Measurements from ENCODE around the gene HCRTR1.

HCRTR1 gene

GRCh38 chr1:31645274-31645568 lies 27.7 kb downstream of the HCRTR1 start:
- Histone ChIP-seq H3K36me3 (ENCODE audit: control insufficient read depth in 2 of 2, insufficient read depth in 1 of 2, low read length in 2 of 2) (peaks cover 0 to 11% of the 10 kb centered on the region in 2 experiments; a peak in 1 of 3 replicates), H3K27ac (ENCODE audit: extremely low read depth, low read depth, low read length) (peak overlapping the region; percentile 74), H3K9me3 (ENCODE audit: control insufficient read depth, insufficient read depth, low read depth, low read length) (no peaks in the 10 kb centered on the region), H3K4me3 (ENCODE audit: low read depth, low read length) (peak overlapping the region; percentile 76), H3K4me1 (ENCODE audit: control insufficient read depth, insufficient read depth, low read length) (peaks cover 3% of the 10 kb centered on the region; the same call in 1 of the 2 replicates)
- CTCF ChIA-PET: interaction anchor here (0.6 to 1.8 kb wide), 6 partner anchors 12 to 319 kb away, joined by 3 to 6 read pairs (median 4); no protein-coding TSS in a partner anchor
- no peak for TF ChIP-seq ZFP41 (tag by site-specific recombination; IDR thresholded peaks at IDR 0.05; ENCODE audit: borderline replicate concordance)
- TF ChIP-seq ZBTB6 (tag by site-specific recombination; IDR thresholded peaks at IDR 0.05): peak; percentile 37; the same call in 1 of the 2 replicates
- 0 out of 2 replicates have a peak, but pooled peaks have one; percentile 2 for TF ChIP-seq ZNF558 (tag by site-specific recombination; IDR thresholded peaks at IDR 0.05)
- POLR2A ChIA-PET: interaction anchor here (0.5 to 1.9 kb wide), 17 partner anchors 11 to 620 kb away, joined by 3 to 9 read pairs (median 4); partner anchors contain the start of genes COL16A1, KPNA6, SNRNP40 and ZCCHC17

DNA sequence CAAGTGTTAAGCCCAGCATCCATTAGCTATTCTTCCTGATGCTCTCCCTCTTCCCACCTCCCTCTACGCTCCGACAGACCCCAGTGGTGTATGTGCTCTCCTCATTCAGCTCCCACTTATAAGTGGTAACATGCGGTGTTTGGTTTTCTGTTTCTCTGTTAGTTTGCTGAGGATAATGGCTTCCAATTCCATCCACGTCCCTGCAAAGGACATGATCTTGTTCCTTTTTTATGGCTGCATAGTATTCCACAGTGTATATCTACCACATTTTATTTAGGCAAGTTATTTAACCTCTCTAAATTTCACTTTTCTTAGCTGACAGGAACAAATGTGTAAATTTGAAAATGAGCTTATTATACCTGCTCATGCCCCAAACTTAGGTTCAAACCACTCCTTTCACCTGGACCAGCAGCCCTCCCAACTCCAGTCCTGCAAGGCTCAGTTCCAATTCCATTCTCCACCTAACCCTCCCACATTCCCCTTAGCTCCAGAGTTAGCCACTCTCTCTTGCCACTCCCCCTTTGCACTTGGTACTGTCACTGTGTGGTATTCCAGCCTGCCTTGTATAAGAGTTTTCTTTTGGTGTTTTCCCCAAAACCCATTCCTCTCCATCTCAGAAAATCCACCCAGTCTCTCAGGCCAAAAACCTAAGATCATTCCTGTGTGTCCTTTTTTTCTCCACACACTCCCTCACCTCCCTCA lies 28.9 kb downstream of the HCRTR1 start:
- Histone ChIP-seq H3K4me3 (ENCODE audit: low read depth, low read length) (no peak overlapping the region), H3K27ac (ENCODE audit: extremely low read depth, low read depth, low read length) (no peak overlapping the region), H3K4me1 (ENCODE audit: control insufficient read depth, insufficient read depth, low read length) (no peaks in the 10 kb centered on the region), H3K9me3 (ENCODE audit: control insufficient read depth, insufficient read depth, low read depth, low read length) (no peaks in the 10 kb centered on the region), H3K36me3 (ENCODE audit: control insufficient read depth in 2 of 2, insufficient read depth in 1 of 2, low read length in 2 of 2) (peaks cover 0 to 10% of the 10 kb centered on the region in 2 experiments; a peak in 1 of 3 replicates)
- POLR2A ChIA-PET: no interaction called here
- TF ChIP-seq SP7 (tag by site-specific recombination; IDR thresholded peaks at IDR 0.05) (0 out of 2 replicates have a peak, but pooled peaks have one; percentile 13), ZNF555 (tag by site-specific recombination; conservative IDR thresholded peaks at IDR 0.05) (no peak), ZNF426 (tag by site-specific recombination; IDR thresholded peaks at IDR 0.05) (no peak), ZNF514 (tag by site-specific recombination; IDR thresholded peaks at IDR 0.05) (no peak), SCRT1 (tag by site-specific recombination; IDR thresholded peaks at IDR 0.05; ENCODE audit: borderline replicate concordance) (no peak), ZNF580 (tag by site-specific recombination; IDR thresholded peaks at IDR 0.05) (peak; percentile 83), ZNF146 (tag by site-specific recombination; IDR thresholded peaks at IDR 0.05) (peak; percentile 100), ZNF26 (tag by site-specific recombination; IDR thresholded peaks at IDR 0.05) (no peak)
- TF ChIP-seq, protein P1, sequence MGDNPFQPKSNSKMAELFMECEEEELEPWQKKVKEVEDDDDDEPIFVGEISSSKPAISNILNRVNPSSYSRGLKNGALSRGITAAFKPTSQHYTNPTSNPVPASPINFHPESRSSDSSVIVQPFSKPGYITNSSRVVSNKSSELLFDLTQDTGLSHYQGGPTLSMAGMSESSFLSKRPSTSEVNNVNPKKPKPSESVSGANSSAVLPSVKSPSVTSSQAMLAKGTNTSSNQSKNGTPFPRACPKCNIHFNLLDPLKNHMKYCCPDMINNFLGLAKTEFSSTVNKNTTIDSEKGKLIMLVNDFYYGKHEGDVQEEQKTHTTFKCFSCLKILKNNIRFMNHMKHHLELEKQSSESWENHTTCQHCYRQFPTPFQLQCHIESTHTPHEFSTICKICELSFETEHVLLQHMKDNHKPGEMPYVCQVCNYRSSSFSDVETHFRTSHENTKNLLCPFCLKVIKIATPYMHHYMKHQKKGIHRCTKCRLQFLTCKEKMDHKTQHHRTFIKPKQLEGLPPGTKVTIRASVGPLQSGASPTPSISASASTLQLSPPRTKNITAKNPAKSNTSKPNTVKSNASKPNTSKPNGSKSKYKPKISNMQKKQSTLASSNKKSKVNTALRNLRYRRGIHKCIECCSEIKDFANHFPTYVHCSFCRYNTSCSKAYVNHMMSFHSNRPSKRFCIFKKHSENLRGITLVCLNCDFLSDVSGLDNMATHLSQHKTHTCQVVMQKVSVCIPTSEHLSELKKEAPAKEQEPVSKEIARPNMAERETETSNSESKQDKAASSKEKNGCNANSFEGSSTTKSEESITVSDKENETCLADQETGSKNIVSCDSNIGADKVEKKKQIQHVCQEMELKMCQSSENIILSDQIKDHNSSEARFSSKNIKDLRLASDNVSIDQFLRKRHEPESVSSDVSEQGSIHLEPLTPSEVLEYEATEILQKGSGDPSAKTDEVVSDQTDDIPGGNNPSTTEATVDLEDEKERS (tag by site-specific recombination; IDR thresholded peaks at IDR 0.05): 0 out of 2 replicates have a peak, but pooled peaks have one; percentile 60
- CTCF ChIA-PET: interaction anchor here (0.8 to 1.6 kb wide), 3 partner anchors 18 to 143 kb away, joined by 3 to 7 read pairs (median 4); no protein-coding TSS in a partner anchor

- Histone ChIP-seq H3K9me3 (ENCODE audit: control insufficient read depth, insufficient read depth, low read depth, low read length) (no peaks in the 10 kb centered on the region), H3K4me1 (ENCODE audit: control insufficient read depth, insufficient read depth, low read length) (no peaks in the 10 kb centered on the region), H3K36me3 (ENCODE audit: control insufficient read depth in 2 of 2, insufficient read depth in 1 of 2, low read length in 2 of 2) (peaks cover 0 to 7% of the 10 kb centered on the region in 2 experiments; a peak in 1 of 3 replicates), H3K27ac (ENCODE audit: extremely low read depth, low read depth, low read length) (no peak overlapping the region), H3K4me3 (ENCODE audit: low read depth, low read length) (no peak overlapping the region)
- ChIA-PET POLR2A (no interaction called here), CTCF (interaction anchor here (1.6 kb wide), 2 partner anchors 17 to 98 kb away, joined by 4 to 7 read pairs; no protein-coding TSS in a partner anchor)
- TF ChIP-seq, protein P2, sequence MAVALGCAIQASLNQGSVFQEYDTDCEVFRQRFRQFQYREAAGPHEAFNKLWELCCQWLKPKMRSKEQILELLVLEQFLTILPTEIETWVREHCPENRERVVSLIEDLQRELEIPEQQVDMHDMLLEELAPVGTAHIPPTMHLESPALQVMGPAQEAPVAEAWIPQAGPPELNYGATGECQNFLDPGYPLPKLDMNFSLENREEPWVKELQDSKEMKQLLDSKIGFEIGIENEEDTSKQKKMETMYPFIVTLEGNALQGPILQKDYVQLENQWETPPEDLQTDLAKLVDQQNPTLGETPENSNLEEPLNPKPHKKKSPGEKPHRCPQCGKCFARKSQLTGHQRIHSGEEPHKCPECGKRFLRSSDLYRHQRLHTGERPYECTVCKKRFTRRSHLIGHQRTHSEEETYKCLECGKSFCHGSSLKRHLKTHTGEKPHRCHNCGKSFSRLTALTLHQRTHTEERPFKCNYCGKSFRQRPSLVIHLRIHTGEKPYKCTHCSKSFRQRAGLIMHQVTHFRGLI (tag by site-specific recombination; IDR thresholded peaks at IDR 0.05): no peak
- no peak for TF ChIP-seq ZNF19 (tag by site-specific recombination; IDR thresholded peaks at IDR 0.05; ENCODE audit: low read depth)
- TF ChIP-seq ZNF777 (tag by site-specific recombination; IDR thresholded peaks at IDR 0.05; ENCODE audit: borderline replicate concordance): no peak
- TF ChIP-seq ZBTB21 (tag by site-specific recombination; IDR thresholded peaks at IDR 0.05): no peak
- no peak for TF ChIP-seq KLF7 (tag by site-specific recombination; IDR thresholded peaks at IDR 0.05; ENCODE audit: borderline replicate concordance)
- no peak for TF ChIP-seq ZSCAN23 (tag by site-specific recombination; IDR thresholded peaks at IDR 0.05)
- TF ChIP-seq GLI4 (tag by site-specific recombination; IDR thresholded peaks at IDR 0.05): no peak
- no peak for TF ChIP-seq SCRT2 (tag by site-specific recombination; IDR thresholded peaks at IDR 0.05)
- TF ChIP-seq KLF10 (tag by site-specific recombination; IDR thresholded peaks at IDR 0.05): no peak
Observed at GRCh38 chr1:31647106-31647505, 29.6 kb downstream of the HCRTR1 start.

All from HEK293 (cell line).